ENCODE measurements around the gene SLC38A10.
A peak's percentile ranks its signal among the peaks of the same experiment; 100 is the strongest.

DNA sequence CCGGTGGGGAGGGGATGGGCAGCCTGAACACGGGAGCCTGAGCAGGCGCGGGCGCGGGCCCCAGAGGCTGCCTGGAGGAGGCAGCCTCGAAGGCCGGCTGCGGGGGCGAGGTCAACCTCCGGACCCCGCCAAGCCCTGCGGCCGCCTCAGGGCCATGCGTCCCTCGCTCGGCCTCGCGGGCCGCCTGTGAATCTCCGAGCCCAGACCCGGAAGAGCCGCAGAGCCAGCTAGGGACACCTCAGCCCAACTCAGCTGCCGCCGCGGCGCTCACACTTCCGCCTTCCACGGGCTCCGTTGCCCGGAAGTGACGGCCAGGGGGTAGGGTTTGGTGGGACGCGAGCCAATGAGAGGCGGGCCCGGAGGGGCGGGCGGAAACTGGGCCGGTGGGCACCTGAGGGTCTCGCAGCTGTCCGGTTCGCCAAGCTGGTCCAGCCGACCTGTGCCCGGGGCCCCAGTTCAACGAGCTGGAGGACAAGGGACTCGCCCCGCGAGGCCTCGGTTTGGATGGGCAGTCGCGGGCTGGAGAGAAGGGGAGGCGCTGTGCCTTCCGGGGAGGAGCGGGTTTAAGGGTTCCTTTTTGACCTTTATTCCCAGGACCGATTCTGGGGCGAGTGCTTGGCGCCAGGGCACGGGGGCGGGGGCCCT, at the start of gene SLC38A10:
- TF ChIP-seq, protein P1, sequence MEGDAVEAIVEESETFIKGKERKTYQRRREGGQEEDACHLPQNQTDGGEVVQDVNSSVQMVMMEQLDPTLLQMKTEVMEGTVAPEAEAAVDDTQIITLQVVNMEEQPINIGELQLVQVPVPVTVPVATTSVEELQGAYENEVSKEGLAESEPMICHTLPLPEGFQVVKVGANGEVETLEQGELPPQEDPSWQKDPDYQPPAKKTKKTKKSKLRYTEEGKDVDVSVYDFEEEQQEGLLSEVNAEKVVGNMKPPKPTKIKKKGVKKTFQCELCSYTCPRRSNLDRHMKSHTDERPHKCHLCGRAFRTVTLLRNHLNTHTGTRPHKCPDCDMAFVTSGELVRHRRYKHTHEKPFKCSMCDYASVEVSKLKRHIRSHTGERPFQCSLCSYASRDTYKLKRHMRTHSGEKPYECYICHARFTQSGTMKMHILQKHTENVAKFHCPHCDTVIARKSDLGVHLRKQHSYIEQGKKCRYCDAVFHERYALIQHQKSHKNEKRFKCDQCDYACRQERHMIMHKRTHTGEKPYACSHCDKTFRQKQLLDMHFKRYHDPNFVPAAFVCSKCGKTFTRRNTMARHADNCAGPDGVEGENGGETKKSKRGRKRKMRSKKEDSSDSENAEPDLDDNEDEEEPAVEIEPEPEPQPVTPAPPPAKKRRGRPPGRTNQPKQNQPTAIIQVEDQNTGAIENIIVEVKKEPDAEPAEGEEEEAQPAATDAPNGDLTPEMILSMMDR (IDR thresholded peaks at IDR 0.05 in 4 of 5, conservative IDR thresholded peaks at IDR 0.05 in 1 of 5), result peak in 2 of 5 experiments; percentile 7 to 29
- TF ChIP-seq POLR2A (IDR thresholded peaks at IDR 0.05), result peak; percentile 97 to 99
